Measurements from ENCODE around the gene STPG3. TPM values are rescaled to one million over a fixed set of nuclear protein-coding genes. Genes with fewer than 3 reads are reported as not detected.

STPG3 gene
- total and polyA plus RNA-seq, 2 of the 13 experiments (the other 11 are each of a cell fraction or from before 2014, with no cell fraction given): not detected

DNA sequence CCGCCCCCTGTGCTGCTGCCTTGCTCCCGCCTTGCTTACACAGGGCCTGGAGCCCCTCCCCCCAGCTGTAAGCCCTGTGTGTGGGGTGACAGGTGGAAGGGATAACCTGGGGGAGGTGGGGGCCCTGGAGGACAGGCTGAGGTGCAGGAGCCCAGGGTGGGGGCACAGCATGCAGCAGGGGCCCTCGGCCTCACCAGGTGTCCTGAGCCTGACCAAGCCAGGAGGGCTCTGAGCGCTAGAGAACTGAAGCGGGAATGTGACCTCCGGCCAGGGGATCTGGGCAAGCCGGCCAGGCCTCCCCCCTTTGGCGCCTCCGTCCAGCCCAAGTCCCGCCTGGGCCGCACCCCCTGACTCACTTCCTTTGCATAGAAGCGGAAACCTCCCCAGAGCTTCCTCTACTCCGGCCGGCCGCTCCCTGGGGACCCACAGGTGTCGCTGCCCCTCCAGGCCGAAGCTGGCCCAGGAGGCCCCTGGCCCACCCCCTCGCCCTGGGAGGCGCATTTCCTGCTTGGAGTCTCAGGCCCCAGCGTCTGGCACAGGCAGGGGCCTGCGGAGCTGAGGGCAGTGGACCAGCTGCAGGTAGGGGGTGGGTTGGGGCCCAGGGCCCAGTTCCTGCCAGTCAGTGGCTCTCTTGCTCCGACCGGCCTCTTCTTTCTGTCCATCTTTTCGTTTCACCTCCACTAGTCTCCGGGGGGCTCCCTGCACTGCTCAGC is 26.4 kb downstream of the STPG3 start, which contains the start of gene TOR4A (continued):
- TF ChIP-seq, protein P1, sequence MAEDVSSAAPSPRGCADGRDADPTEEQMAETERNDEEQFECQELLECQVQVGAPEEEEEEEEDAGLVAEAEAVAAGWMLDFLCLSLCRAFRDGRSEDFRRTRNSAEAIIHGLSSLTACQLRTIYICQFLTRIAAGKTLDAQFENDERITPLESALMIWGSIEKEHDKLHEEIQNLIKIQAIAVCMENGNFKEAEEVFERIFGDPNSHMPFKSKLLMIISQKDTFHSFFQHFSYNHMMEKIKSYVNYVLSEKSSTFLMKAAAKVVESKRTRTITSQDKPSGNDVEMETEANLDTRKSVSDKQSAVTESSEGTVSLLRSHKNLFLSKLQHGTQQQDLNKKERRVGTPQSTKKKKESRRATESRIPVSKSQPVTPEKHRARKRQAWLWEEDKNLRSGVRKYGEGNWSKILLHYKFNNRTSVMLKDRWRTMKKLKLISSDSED (CRISPR knock-in tag; IDR thresholded peaks at IDR 0.05): no peak
- TF ChIP-seq NR2F1 (CRISPR knock-in tag; IDR thresholded peaks at IDR 0.05): 0 out of 4 replicates have a peak, but pooled peaks of 1 of the 2 experiments have one; percentile 34
- no peak for TF ChIP-seq RELA (CRISPR knock-in tag; IDR thresholded peaks at IDR 0.05)
- TF ChIP-seq, protein P2, sequence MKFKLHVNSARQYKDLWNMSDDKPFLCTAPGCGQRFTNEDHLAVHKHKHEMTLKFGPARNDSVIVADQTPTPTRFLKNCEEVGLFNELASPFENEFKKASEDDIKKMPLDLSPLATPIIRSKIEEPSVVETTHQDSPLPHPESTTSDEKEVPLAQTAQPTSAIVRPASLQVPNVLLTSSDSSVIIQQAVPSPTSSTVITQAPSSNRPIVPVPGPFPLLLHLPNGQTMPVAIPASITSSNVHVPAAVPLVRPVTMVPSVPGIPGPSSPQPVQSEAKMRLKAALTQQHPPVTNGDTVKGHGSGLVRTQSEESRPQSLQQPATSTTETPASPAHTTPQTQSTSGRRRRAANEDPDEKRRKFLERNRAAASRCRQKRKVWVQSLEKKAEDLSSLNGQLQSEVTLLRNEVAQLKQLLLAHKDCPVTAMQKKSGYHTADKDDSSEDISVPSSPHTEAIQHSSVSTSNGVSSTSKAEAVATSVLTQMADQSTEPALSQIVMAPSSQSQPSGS (CRISPR knock-in tag; IDR thresholded peaks at IDR 0.05): peak; percentile 65
- no peak for TF ChIP-seq ADNP (CRISPR knock-in tag; IDR thresholded peaks at IDR 0.05)
- 0 out of 2 replicates have a peak, but pooled peaks have one; percentile 5 for TF ChIP-seq HNF4G (IDR thresholded peaks at IDR 0.05; ENCODE audit: borderline replicate concordance, low read depth, low read length)
- TF ChIP-seq HNF4G (CRISPR knock-in tag; IDR thresholded peaks at IDR 0.05; ENCODE audit: borderline replicate concordance, low read depth): no peak; the same call in 1 of the 2 replicates
- peak; percentile 52 for TF ChIP-seq ZNF143 (CRISPR knock-in tag; IDR thresholded peaks at IDR 0.05)
- peak; percentile 5 for TF ChIP-seq AGO1 (IDR thresholded peaks at IDR 0.05; ENCODE audit: low read depth, low read length, poor library complexity, severe bottlenecking)
- TF ChIP-seq, protein P3, sequence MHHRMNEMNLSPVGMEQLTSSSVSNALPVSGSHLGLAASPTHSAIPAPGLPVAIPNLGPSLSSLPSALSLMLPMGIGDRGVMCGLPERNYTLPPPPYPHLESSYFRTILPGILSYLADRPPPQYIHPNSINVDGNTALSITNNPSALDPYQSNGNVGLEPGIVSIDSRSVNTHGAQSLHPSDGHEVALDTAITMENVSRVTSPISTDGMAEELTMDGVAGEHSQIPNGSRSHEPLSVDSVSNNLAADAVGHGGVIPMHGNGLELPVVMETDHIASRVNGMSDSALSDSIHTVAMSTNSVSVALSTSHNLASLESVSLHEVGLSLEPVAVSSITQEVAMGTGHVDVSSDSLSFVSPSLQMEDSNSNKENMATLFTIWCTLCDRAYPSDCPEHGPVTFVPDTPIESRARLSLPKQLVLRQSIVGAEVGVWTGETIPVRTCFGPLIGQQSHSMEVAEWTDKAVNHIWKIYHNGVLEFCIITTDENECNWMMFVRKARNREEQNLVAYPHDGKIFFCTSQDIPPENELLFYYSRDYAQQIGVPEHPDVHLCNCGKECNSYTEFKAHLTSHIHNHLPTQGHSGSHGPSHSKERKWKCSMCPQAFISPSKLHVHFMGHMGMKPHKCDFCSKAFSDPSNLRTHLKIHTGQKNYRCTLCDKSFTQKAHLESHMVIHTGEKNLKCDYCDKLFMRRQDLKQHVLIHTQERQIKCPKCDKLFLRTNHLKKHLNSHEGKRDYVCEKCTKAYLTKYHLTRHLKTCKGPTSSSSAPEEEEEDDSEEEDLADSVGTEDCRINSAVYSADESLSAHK (CRISPR knock-in tag; IDR thresholded peaks at IDR 0.05; ENCODE audit: borderline replicate concordance): no peak
- TF ChIP-seq KLF12 (CRISPR knock-in tag; IDR thresholded peaks at IDR 0.05; ENCODE audit: borderline replicate concordance): peak; percentile 70
- TF ChIP-seq STAT5B (CRISPR knock-in tag; IDR thresholded peaks at IDR 0.05): 0 out of 2 replicates have a peak, but pooled peaks have one; percentile 48
- no peak for TF ChIP-seq ZBTB1 (CRISPR knock-in tag; IDR thresholded peaks at IDR 0.05; ENCODE audit: borderline replicate concordance)
- TF ChIP-seq AHR (CRISPR knock-in tag; IDR thresholded peaks at IDR 0.05): no peak; the same call in 1 of the 2 replicates
- peak; percentile 77 for TF ChIP-seq ZNF557 (CRISPR knock-in tag; IDR thresholded peaks at IDR 0.05)
- peak; percentile 67; the same call in 1 of the 2 replicates for TF ChIP-seq ZNF674 (CRISPR knock-in tag; IDR thresholded peaks at IDR 0.05; ENCODE audit: low read depth)
- no peak for TF ChIP-seq ZBTB21 (CRISPR knock-in tag; IDR thresholded peaks at IDR 0.05)
- TF ChIP-seq, protein P4, sequence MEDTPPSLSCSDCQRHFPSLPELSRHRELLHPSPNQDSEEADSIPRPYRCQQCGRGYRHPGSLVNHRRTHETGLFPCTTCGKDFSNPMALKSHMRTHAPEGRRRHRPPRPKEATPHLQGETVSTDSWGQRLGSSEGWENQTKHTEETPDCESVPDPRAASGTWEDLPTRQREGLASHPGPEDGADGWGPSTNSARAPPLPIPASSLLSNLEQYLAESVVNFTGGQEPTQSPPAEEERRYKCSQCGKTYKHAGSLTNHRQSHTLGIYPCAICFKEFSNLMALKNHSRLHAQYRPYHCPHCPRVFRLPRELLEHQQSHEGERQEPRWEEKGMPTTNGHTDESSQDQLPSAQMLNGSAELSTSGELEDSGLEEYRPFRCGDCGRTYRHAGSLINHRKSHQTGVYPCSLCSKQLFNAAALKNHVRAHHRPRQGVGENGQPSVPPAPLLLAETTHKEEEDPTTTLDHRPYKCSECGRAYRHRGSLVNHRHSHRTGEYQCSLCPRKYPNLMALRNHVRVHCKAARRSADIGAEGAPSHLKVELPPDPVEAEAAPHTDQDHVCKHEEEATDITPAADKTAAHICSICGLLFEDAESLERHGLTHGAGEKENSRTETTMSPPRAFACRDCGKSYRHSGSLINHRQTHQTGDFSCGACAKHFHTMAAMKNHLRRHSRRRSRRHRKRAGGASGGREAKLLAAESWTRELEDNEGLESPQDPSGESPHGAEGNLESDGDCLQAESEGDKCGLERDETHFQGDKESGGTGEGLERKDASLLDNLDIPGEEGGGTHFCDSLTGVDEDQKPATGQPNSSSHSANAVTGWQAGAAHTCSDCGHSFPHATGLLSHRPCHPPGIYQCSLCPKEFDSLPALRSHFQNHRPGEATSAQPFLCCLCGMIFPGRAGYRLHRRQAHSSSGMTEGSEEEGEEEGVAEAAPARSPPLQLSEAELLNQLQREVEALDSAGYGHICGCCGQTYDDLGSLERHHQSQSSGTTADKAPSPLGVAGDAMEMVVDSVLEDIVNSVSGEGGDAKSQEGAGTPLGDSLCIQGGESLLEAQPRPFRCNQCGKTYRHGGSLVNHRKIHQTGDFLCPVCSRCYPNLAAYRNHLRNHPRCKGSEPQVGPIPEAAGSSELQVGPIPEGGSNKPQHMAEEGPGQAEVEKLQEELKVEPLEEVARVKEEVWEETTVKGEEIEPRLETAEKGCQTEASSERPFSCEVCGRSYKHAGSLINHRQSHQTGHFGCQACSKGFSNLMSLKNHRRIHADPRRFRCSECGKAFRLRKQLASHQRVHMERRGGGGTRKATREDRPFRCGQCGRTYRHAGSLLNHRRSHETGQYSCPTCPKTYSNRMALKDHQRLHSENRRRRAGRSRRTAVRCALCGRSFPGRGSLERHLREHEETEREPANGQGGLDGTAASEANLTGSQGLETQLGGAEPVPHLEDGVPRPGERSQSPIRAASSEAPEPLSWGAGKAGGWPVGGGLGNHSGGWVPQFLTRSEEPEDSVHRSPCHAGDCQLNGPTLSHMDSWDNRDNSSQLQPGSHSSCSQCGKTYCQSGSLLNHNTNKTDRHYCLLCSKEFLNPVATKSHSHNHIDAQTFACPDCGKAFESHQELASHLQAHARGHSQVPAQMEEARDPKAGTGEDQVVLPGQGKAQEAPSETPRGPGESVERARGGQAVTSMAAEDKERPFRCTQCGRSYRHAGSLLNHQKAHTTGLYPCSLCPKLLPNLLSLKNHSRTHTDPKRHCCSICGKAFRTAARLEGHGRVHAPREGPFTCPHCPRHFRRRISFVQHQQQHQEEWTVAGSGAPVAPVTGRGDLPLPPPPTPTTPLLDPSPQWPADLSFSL (CRISPR knock-in tag; IDR thresholded peaks at IDR 0.05): no peak

Data from HepG2 (cell line).